ENCODE measurements around the gene ADAM22. TPM values are rescaled to one million over a fixed set of nuclear protein-coding genes. Genes with fewer than 3 reads are reported as not detected.

Gene ADAM22
- total and polyA plus RNA-seq, 2 experiments from 2014 or later, result 1.1 to 5.8 TPM

- TF ChIP-seq, protein P1, sequence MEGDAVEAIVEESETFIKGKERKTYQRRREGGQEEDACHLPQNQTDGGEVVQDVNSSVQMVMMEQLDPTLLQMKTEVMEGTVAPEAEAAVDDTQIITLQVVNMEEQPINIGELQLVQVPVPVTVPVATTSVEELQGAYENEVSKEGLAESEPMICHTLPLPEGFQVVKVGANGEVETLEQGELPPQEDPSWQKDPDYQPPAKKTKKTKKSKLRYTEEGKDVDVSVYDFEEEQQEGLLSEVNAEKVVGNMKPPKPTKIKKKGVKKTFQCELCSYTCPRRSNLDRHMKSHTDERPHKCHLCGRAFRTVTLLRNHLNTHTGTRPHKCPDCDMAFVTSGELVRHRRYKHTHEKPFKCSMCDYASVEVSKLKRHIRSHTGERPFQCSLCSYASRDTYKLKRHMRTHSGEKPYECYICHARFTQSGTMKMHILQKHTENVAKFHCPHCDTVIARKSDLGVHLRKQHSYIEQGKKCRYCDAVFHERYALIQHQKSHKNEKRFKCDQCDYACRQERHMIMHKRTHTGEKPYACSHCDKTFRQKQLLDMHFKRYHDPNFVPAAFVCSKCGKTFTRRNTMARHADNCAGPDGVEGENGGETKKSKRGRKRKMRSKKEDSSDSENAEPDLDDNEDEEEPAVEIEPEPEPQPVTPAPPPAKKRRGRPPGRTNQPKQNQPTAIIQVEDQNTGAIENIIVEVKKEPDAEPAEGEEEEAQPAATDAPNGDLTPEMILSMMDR (IDR thresholded peaks at IDR 0.05; ENCODE audit: low read depth, low read length), result no peak
- DNase-seq (ENCODE audit: low read depth in 1 of 2, low spot score in 1 of 2), result no peak
- H3K27ac ChIP-seq, result no peak overlapping the region
- no peaks in the 10 kb centered on the region for H3K27me3 ChIP-seq
- no peaks in the 10 kb centered on the region for H3K36me3 ChIP-seq
- H3K4me3 ChIP-seq, result no peak overlapping the region
- H3K9me3 ChIP-seq (ENCODE audit: low read depth), result no peaks in the 10 kb centered on the region
- H3K4me1 ChIP-seq (ENCODE audit: low read depth), result no peaks in the 10 kb centered on the region
These were observed 68.6 kb downstream of the ADAM22 start for GRCh38 chr7:88002617-88003016.

GRCh38 chr7:88003581-88003980 lies 69.5 kb downstream of the ADAM22 start:
- H3K4me3 ChIP-seq, result no peak overlapping the region
- TF ChIP-seq, protein P1 (IDR thresholded peaks at IDR 0.05; ENCODE audit: low read depth, low read length), result no peak
- DNase-seq (ENCODE audit: low read depth in 1 of 2, low spot score in 1 of 2), result no peak
- H3K36me3 ChIP-seq, result no peaks in the 10 kb centered on the region
- H3K27me3 ChIP-seq, result no peaks in the 10 kb centered on the region
- H3K4me1 ChIP-seq (ENCODE audit: low read depth), result no peaks in the 10 kb centered on the region
- no peaks in the 10 kb centered on the region for H3K9me3 ChIP-seq (ENCODE audit: low read depth)
- H3K27ac ChIP-seq, result no peak overlapping the region

- no peaks in the 10 kb centered on the region for H3K4me1 ChIP-seq (ENCODE audit: low read depth)
- H3K36me3 ChIP-seq, result no peaks in the 10 kb centered on the region
- no peaks in the 10 kb centered on the region for H3K27me3 ChIP-seq
- H3K9me3 ChIP-seq (ENCODE audit: low read depth), result no peaks in the 10 kb centered on the region
- H3K27ac ChIP-seq, result no peak overlapping the region
- H3K4me3 ChIP-seq, result no peak overlapping the region
- TF ChIP-seq, protein P1 (IDR thresholded peaks at IDR 0.05; ENCODE audit: low read depth, low read length), result no peak
- DNase-seq (ENCODE audit: low read depth in 1 of 2, low spot score in 1 of 2), result no peak
These were observed 71.1 kb downstream of the ADAM22 start for GRCh38 chr7:88005191-88005590.

GRCh38 chr7:88009651-88010050 lies 75.6 kb downstream of the ADAM22 start:
- TF ChIP-seq, protein P1 (IDR thresholded peaks at IDR 0.05; ENCODE audit: low read depth, low read length), result no peak
- H3K4me3 ChIP-seq, result no peak overlapping the region
- H3K36me3 ChIP-seq, result no peaks in the 10 kb centered on the region
- no peaks in the 10 kb centered on the region for H3K4me1 ChIP-seq (ENCODE audit: low read depth)
- no peak overlapping the region for H3K27ac ChIP-seq
- no peaks in the 10 kb centered on the region for H3K9me3 ChIP-seq (ENCODE audit: low read depth)
- no peaks in the 10 kb centered on the region for H3K27me3 ChIP-seq
- no peak for DNase-seq (ENCODE audit: low read depth in 1 of 2, low spot score in 1 of 2)

- Histone ChIP-seq H3K27me3 (no peaks in the 10 kb centered on the region), H3K9me3 (ENCODE audit: low read depth) (no peaks in the 10 kb centered on the region), H3K27ac (no peak overlapping the region), H3K36me3 (no peaks in the 10 kb centered on the region), H3K4me1 (ENCODE audit: low read depth) (no peaks in the 10 kb centered on the region), H3K4me3 (no peak overlapping the region)
- no peak for DNase-seq (ENCODE audit: low read depth in 1 of 2, low spot score in 1 of 2)
- TF ChIP-seq, protein P1 (IDR thresholded peaks at IDR 0.05; ENCODE audit: low read depth, low read length), result no peak
These were observed 78.0 kb downstream of the ADAM22 start for GRCh38 chr7:88012086-88012485.

DNA sequence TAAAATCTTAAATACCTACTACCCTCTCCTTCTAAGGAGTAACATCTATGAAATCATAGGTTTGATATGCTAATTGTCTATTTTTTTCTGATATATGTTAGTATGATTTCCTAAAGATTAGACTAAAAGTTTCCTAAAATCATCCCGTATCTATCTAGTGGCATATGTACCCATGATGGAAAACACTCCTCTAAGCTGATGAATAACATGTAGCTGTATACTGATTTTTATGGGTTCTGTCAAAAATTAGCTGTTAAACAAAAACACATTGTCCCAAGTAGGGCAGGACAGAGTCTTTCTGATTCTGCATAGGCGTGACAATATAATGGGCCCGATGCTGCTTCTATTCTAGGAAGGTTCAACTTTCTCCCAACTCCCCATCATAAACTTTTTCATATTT lies 79.9 kb downstream of the ADAM22 start:
- Histone ChIP-seq H3K27me3 (no peaks in the 10 kb centered on the region), H3K36me3 (no peaks in the 10 kb centered on the region), H3K27ac (no peak overlapping the region), H3K4me3 (no peak overlapping the region), H3K4me1 (ENCODE audit: low read depth) (no peaks in the 10 kb centered on the region), H3K9me3 (ENCODE audit: low read depth) (no peaks in the 10 kb centered on the region)
- TF ChIP-seq, protein P1 (IDR thresholded peaks at IDR 0.05; ENCODE audit: low read depth, low read length), result no peak
- no peak for DNase-seq (ENCODE audit: low read depth in 1 of 2, low spot score in 1 of 2)
